GM18858 (cell line): ENCODE results near the gene TSPYL1.

Experiments used
- ATAC-seq: cut with Tn5 transposase; IDR thresholded peaks from one replicate; pipeline ENCODE4 v1.9.1; 2021; ENCODE audit not compliant: unreplicated experiment

Gene TSPYL1

DNA sequence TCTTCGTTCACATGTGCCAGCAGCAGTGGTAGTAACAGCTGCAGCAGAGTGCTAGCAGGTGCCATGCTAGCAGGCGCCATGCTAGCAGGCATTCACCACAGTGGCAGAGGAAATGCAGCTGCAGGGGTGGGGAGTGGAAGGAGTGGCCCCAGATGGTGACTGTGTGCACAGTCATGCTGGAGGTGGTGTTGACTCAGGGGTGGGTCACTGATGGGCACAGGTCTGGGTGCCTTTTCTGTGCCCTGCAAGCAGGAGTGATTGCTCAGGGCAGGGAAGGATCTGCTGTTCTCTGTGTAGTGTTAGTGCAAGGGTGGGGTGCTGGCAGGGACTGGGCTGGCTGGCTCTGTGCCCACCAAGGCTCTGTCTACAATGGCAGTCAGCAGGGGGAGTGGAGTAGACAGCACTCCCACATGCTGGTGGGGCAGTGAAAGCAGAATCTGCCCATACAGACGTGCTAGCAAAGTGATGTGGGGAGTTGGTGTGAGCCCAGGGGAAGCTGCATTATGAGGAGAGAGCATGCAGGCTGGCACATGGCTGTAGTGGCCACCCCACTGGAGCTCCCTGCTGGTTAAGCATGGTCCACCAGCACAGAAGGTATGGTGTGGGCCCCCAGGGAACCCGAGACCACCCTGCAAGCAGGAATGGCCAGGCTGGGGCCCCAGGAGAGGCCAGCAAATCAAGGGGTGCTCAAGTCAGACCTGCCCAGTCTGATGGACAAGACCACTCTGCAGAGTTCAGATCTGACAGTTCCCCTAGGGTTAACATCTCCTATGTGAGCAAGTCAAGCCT, 14.5 kb downstream of the TSPYL1 start:
- no peak for ATAC-seq

- ATAC-seq: no peak
Measured at GRCh38 chr6:116263353-116263752, 16.4 kb downstream of the TSPYL1 start.

- ATAC-seq: no peak
Measured at GRCh38 chr6:116258520-116258919, 21.2 kb downstream of the TSPYL1 start.

- ATAC-seq: no peak
Measured at GRCh38 chr6:116256694-116257093, 23.0 kb downstream of the TSPYL1 start.

DNA sequence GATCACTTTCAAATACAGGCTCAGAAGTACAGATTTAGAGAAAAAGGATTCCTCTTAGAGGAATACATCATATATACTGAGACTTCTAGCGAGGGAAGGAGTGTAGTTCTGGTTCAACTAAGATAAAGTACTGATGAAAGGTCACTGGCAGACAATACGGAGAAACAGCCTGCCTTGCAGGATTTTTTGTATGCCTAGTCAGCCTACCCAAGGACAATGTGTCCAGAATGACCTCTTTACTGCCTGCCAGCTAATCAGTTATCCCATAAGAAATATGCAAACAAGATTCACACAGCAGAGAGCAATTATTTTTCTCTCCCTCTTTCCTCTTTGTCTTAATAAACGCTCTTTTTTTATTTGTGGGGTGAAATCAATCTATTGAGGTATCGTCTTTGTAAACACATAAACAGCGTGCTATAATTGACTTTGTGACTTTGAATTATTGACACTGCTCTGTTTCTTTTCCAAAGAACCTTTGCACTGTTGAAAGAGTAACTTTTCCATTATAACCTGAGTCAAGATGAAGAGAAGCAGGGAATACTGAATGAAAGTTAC, 24.4 kb downstream of the TSPYL1 start:
- ATAC-seq: no peak

- peak; percentile 20 for ATAC-seq
Measured at GRCh38 chr6:116254297-116255056, 25.3 kb downstream of the TSPYL1 start.

- ATAC-seq: peak; percentile 98
Measured at GRCh38 chr6:116253505-116254296, 26.0 kb downstream of the TSPYL1 start, which contains the start of gene TSPYL4. TSS of gene TSPYL4 (minus strand) at chr6:116254075. CDS start at chr6:116254008, 67 bp downstream.

- ATAC-seq: no peak
Measured at GRCh38 chr6:116253188-116253504, 26.6 kb downstream of the TSPYL1 start.

DNA sequence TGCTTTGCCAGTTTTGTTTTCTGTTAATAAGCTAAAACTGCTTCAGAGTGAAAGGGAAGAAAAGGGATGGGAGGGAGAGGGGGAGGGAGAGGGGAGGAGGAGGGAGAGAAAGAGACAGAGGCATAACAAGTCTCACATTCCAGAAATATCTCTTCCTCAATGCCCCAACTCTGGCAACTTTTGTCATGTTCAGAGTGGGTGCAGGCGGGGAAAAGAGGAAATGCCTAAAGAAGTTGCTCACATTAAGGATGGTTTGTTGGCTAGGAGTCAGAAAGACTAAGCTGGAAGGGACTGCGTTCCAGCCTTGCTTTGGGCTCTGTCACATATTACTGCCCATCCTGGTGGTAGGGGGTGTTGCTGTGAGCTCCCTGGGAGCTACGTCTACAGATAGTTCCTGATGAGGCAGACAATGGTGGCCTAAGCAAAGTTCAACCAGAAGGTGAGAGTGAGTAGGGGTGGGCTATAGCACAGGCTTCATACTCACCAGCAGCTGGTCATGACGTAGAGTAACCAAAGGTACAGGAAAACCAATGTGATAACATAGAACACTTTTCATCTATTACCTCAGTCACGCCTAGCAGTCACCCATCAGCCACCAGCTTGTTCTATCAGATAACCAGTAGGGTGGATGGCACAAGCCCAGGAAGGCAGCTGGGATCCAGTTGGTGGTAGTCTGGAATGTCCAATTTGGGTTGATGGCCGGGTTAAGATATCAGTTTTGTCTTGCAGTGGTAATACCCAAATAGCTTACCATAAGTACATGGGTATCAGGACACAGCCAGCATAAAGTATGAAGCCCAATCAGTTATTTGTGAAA, 28.0 kb downstream of the TSPYL1 start:
- no peak for ATAC-seq

GRCh38 chr6:116248577-116248976, 31.2 kb downstream of the TSPYL1 start:
- ATAC-seq: no peak

- no peak for ATAC-seq
Measured at GRCh38 chr6:116247285-116247684, 32.4 kb downstream of the TSPYL1 start.

DNA sequence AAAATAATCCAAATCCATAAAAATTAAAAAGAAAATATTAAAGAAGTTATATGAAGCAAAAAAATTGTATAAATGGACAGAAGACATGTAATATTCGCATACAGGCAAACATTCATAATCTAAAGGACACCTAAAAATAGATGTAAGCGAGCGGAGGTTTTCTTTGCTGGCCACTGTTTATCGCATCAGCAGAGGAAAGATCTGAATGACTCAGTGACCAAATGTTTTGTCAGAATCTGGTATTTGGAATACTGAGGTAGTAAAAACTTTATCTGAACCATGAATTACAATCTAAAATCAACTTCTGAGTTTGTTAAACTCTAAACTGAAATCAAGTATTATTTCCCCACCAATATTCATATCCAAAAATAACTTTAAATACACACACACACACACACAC, 33.6 kb downstream of the TSPYL1 start:
- no peak for ATAC-seq

- no peak for ATAC-seq
Measured at GRCh38 chr6:116244284-116244683, 35.4 kb downstream of the TSPYL1 start.

DNA sequence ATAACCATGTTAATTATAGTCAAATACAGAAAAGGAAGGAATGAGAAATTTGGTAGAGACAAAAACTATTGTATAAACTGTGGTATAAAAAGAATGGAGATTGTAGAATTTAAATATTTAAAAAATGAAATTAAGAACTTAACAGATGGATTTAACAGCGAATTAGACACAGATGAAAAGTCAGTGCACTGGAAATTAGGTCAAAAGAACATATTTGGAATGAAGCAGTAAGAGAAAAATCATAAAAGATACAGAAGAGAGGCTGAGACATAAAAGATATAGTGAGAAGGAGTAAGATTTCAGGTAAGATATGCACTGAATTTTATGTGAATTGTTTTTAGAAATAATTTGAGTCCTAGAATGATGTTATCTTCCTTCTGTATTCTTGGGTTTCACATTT, 39.9 kb downstream of the TSPYL1 start:
- ATAC-seq: no peak

GRCh38 chr6:116239256-116239655, 40.5 kb downstream of the TSPYL1 start:
- ATAC-seq: no peak

GRCh38 chr6:116238083-116238482, 41.6 kb downstream of the TSPYL1 start:
- ATAC-seq: no peak

GRCh38 chr6:116234689-116235088, 45.0 kb downstream of the TSPYL1 start:
- ATAC-seq: no peak

GRCh38 chr6:116229287-116229913, 50.3 kb downstream of the TSPYL1 start:
- ATAC-seq: no peak
